ENCODE data around the gene ALDH1A3.

- TF ChIP-seq YY1 (IDR thresholded peaks at IDR 0.05; ENCODE audit: insufficient read depth, insufficient read length) (no peak), SUZ12 (IDR thresholded peaks at IDR 0.05; ENCODE audit: extremely low read depth, insufficient read depth, insufficient read length) (no peak), ZNF274 (IDR thresholded peaks at IDR 0.05; ENCODE audit: low read depth, low read length) (no peak)
These were observed 983 bp upstream of the ALDH1A3 start for GRCh38 chr15:100878648-100879047.

Measured in NT2/D1 (cell line).